HCT116 (cell line): ENCODE measurements around the gene UBE2G2. TPM values are rescaled to one million over a fixed set of nuclear protein-coding genes. Genes with fewer than 3 reads are reported as not detected.

Source experiments
- ATAC-seq: fragments of 200-7000 bp; cut with Tn5 transposase; 2 replicates; pipeline ENCODE4 v1.9.1; 2020; ENCODE audit warnings: mild to moderate bottlenecking, moderate library complexity
- BruUV-seq: library from RNA; stranded (reverse); fragments of 400-500 nt; replicated peaks from 2 replicates; lab custom pipeline; 2021; lab: Mats Ljungman, UMichigan
- CTCF ChIA-PET: fragments of 300-600 bp; sonication (Branson Sonifier 250); formaldehyde crosslinking; loops from one replicate; lab custom pipeline; 2021; ENCODE audit warnings: antibody characterized with exemption; lab: Charles Lee
- POLR2A ChIA-PET: fragments of 300-600, 350-600 bp; sonication (Branson Sonifier 250); formaldehyde crosslinking; loops from one replicate; lab custom pipeline; 2021; ENCODE audit warnings: antibody characterized with exemption; lab: Charles Lee
- RAD21 ChIA-PET, 2 experiments: fragments of 300-600 bp; sonication (Branson Sonifier 250); formaldehyde crosslinking; loops; one replicate each; lab custom pipeline; 2023; ENCODE audit warnings: low total read pairs in 2 of 2; ENCODE audit not compliant: uncharacterized antibody in 2 of 2, unreplicated experiment in 2 of 2, low non-redundant PET in 1 of 2; lab: Charles Lee
- DNase-seq: peaks from one replicate; pipeline ENCODE4 v3.0.0-alpha.2; 2010; ENCODE audit warnings: low read depth, low spot score
- H2AFZ ChIP-seq: fragments of 200-600 bp; shearing (Covaris generic), sonication (generic); 2 replicates; pipeline ENCODE4 v1.6.1; 2017; ENCODE audit warnings: low read depth, mixed run types, mixed read lengths, antibody characterized with exemption, low read length; ENCODE audit not compliant: poor library complexity, severe bottlenecking
- H3K27ac ChIP-seq: 2 replicates; pipeline ENCODE4 v1.5.1; 2012; ENCODE audit warnings: low read depth, low read length
- H3K27me3 ChIP-seq: fragments of 200-600 bp; sonication (generic); 2 replicates; pipeline ENCODE4 v1.6.1; 2016; ENCODE audit warnings: mixed run types, low read length, mixed read lengths; ENCODE audit not compliant: insufficient read depth
- H3K36me3 ChIP-seq, 2 experiments: fragments of 200-500 bp in 1 of 2; fragments of 200-600 bp in 1 of 2; sonication (Bioruptor generic) in 1 of 2; sonication (generic) in 1 of 2; 2 replicates each; pipeline versions ENCODE4 v1.5.1 to v1.6.1; 2014 to 2016; ENCODE audit warnings: low read length in 2 of 2, inconsistent platforms in 1 of 2, mixed read lengths in 1 of 2, mixed run types in 1 of 2; ENCODE audit not compliant: insufficient read depth in 2 of 2, control insufficient read depth in 1 of 2
- H3K4me1 ChIP-seq, 2 experiments: fragments of 200-600 bp in 1 of 2; sonication (generic) in 1 of 2; 2 replicates each; pipeline versions ENCODE4 v1.5.1 to v1.6.1; 2012 to 2017; ENCODE audit warnings: low read length in 2 of 2, inconsistent platforms in 1 of 2, mild to moderate bottlenecking in 1 of 2, mixed read lengths in 1 of 2, mixed run types in 1 of 2, moderate library complexity in 1 of 2; ENCODE audit not compliant: insufficient read depth in 2 of 2, control insufficient read depth in 1 of 2
- H3K4me2 ChIP-seq: fragments of 200-600 bp; sonication (generic); 2 replicates; pipeline ENCODE4 v1.6.1; 2017; ENCODE audit warnings: mixed run types, low read length, mixed read lengths
- H3K4me3 ChIP-seq, 2 experiments: fragments of 200-600 bp in 1 of 2; sonication (generic) in 1 of 2; replicated peaks in 1 of 2; 2 replicates each; pipeline ENCODE4 v1.5.1; 2011 to 2016; ENCODE audit warnings: low read length in 2 of 2, control low read depth in 1 of 2, low read depth in 1 of 2, mild to moderate bottlenecking in 1 of 2, mixed read lengths in 1 of 2, mixed run types in 1 of 2
- H3K79me2 ChIP-seq: fragments of 200-600 bp; sonication (generic); 2 replicates; pipeline ENCODE4 v1.6.1; 2017; ENCODE audit warnings: mild to moderate bottlenecking, mixed run types, low read length, moderate library complexity, mixed read lengths; ENCODE audit not compliant: insufficient read depth
- H3K9ac ChIP-seq: fragments of 200-600 bp; sonication (generic); 2 replicates; pipeline ENCODE4 v1.6.1; 2016; ENCODE audit warnings: low read length, mixed read lengths
- H3K9me2 ChIP-seq: fragments of 200-600 bp; sonication (generic), shearing (Covaris generic); 2 replicates; pipeline ENCODE4 v1.6.1; 2017; ENCODE audit warnings: mixed run types, mild to moderate bottlenecking, moderate library complexity; ENCODE audit not compliant: insufficient read depth
- H3K9me3 ChIP-seq, 2 experiments: fragments of 200-500 bp in 1 of 2; fragments of 200-600 bp in 1 of 2; sonication (Bioruptor generic) in 1 of 2; sonication (generic) in 1 of 2; 2 replicates each; pipeline ENCODE4 v1.6.1; 2014 to 2017; ENCODE audit warnings: low read length in 2 of 2, mixed read lengths in 2 of 2, inconsistent platforms in 1 of 2, low read depth in 1 of 2, mild to moderate bottlenecking in 1 of 2, mixed run types in 1 of 2, moderate library complexity in 1 of 2; ENCODE audit not compliant: control insufficient read depth in 1 of 2, insufficient read depth in 1 of 2
- H4K20me1 ChIP-seq: fragments of 200-600 bp; sonication (generic), shearing (Covaris generic); 2 replicates; pipeline ENCODE4 v1.6.1; 2017; ENCODE audit warnings: mixed run types, mild to moderate bottlenecking, moderate library complexity; ENCODE audit not compliant: insufficient read depth
- EGR1 ChIP-seq: IDR thresholded peaks from 2 replicates; pipeline ENCODE4 v1.6.1; 2012; ENCODE audit warnings: low read depth
- ELF1 ChIP-seq: IDR thresholded peaks from 2 replicates; pipeline ENCODE4 v1.6.1; 2012; ENCODE audit warnings: low read depth, borderline replicate concordance
- FOSL1 ChIP-seq: IDR thresholded peaks from 2 replicates; pipeline ENCODE4 v1.6.1; 2012; ENCODE audit warnings: low read depth
- JUND ChIP-seq: IDR thresholded peaks from 2 replicates; pipeline ENCODE4 v1.6.1; 2012
- RAD21 ChIP-seq: IDR thresholded peaks from 2 replicates; pipeline ENCODE4 v1.6.1; 2012; ENCODE audit warnings: low read depth, mild to moderate bottlenecking
- SP1 ChIP-seq: IDR thresholded peaks from 2 replicates; pipeline ENCODE4 v1.6.1; 2012; ENCODE audit warnings: low read depth
- TCF7L2 ChIP-seq: IDR thresholded peaks from 2 replicates; pipeline ENCODE4 v1.7.0; 2011; ENCODE audit warnings: borderline replicate concordance, inconsistent platforms; ENCODE audit not compliant: insufficient read depth, insufficient read length; ENCODE audit errors: extremely low read depth
- intact Hi-C: fragments of 100-400 bp; cut with micrococcal nuclease; formaldehyde crosslinking; loops from 2 replicates; pipeline ENCODE4 v1.10.0; 2022
- total RNA-seq: library from RNA; stranded (reverse); gene quantifications from one replicate; pipeline ENCODE4 v1.2.1, GENCODE V29; 2021; ENCODE audit not compliant: unreplicated experiment
- TF ChIP-seq, protein P1 (sequence below): IDR thresholded peaks from 2 replicates; pipeline ENCODE4 v1.6.1; 2012
- TF ChIP-seq, protein P2 (sequence below): IDR thresholded peaks from 2 replicates; pipeline ENCODE4 v1.6.1; 2012; ENCODE audit warnings: low read depth

UBE2G2 gene
- total RNA-seq, 1 experiment from 2014 or later = 86.5 TPM

- POLR2A ChIA-PET = no interaction called here
- Histone ChIP-seq H3K4me3 (no peak overlapping the region), H4K20me1 (no peaks in the 10 kb centered on the region), H3K4me2 (no peak overlapping the region), H3K27ac (no peak overlapping the region), H2AFZ (no peak overlapping the region), H3K36me3 (no peaks in the 10 kb centered on the region; a peak in 1 of 4 replicates), H3K9me3 (no peaks in the 10 kb centered on the region)
- BruUV-seq = no TSS peak
- TF ChIP-seq ELF1 (no peak), FOSL1 (no peak), TCF7L2 (no peak), RAD21 (no peak), EGR1 (no peak), SP1 (no peak), JUND (no peak)
- TF ChIP-seq, protein P1, sequence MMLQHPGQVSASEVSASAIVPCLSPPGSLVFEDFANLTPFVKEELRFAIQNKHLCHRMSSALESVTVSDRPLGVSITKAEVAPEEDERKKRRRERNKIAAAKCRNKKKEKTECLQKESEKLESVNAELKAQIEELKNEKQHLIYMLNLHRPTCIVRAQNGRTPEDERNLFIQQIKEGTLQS = no peak
- TF ChIP-seq, protein P2, sequence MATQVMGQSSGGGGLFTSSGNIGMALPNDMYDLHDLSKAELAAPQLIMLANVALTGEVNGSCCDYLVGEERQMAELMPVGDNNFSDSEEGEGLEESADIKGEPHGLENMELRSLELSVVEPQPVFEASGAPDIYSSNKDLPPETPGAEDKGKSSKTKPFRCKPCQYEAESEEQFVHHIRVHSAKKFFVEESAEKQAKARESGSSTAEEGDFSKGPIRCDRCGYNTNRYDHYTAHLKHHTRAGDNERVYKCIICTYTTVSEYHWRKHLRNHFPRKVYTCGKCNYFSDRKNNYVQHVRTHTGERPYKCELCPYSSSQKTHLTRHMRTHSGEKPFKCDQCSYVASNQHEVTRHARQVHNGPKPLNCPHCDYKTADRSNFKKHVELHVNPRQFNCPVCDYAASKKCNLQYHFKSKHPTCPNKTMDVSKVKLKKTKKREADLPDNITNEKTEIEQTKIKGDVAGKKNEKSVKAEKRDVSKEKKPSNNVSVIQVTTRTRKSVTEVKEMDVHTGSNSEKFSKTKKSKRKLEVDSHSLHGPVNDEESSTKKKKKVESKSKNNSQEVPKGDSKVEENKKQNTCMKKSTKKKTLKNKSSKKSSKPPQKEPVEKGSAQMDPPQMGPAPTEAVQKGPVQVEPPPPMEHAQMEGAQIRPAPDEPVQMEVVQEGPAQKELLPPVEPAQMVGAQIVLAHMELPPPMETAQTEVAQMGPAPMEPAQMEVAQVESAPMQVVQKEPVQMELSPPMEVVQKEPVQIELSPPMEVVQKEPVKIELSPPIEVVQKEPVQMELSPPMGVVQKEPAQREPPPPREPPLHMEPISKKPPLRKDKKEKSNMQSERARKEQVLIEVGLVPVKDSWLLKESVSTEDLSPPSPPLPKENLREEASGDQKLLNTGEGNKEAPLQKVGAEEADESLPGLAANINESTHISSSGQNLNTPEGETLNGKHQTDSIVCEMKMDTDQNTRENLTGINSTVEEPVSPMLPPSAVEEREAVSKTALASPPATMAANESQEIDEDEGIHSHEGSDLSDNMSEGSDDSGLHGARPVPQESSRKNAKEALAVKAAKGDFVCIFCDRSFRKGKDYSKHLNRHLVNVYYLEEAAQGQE = no peak
- TF ChIP-seq, all 23 proteins: peak for 0
- intact Hi-C loops = no loop called here
- DNase-seq (no peak), ATAC-seq (no peak)
- ChIA-PET RAD21 (no interaction called here), CTCF (no interaction called here)
- no peaks in the 10 kb centered on the region for H3K79me2 ChIP-seq
- H3K9ac ChIP-seq = no peak overlapping the region
- no peaks in the 10 kb centered on the region for H3K27me3 ChIP-seq
- no peaks in the 10 kb centered on the region for H3K9me2 ChIP-seq
- H3K4me1 ChIP-seq = no peaks in the 10 kb centered on the region
Measured at GRCh38 chr21:44810779-44811178, 9.2 kb upstream of the UBE2G2 start.
